Fibroblast of lung (primary cell): ENCODE measurements around the gene APBA1. TPM values are rescaled to one million over a fixed set of nuclear protein-coding genes. Genes with fewer than 3 reads are reported as not detected.

ENCODE experiments used
- DNase-seq, 2 donors: peaks; one replicate each; pipeline versions ENCODE4 v3.0.0 to v3.0.0-alpha.2; 2010; ENCODE audit warnings: low read depth in 2 of 2
- H2AFZ ChIP-seq: 2 replicates; pipeline ENCODE4 v1.5.1; 2012; ENCODE audit warnings: low read length, control low read depth, inconsistent platforms
- H3K27ac ChIP-seq: 2 replicates; pipeline ENCODE4 v1.5.1; 2011; ENCODE audit warnings: low read length, control low read depth; ENCODE audit not compliant: insufficient read depth
- H3K27me3 ChIP-seq: 2 replicates; pipeline ENCODE4 v1.5.1; 2011; ENCODE audit warnings: mild to moderate bottlenecking, low read length; ENCODE audit not compliant: control insufficient read depth, insufficient read depth
- H3K36me3 ChIP-seq: 2 replicates; pipeline ENCODE4 v1.5.1; 2011; ENCODE audit warnings: low read length; ENCODE audit not compliant: control insufficient read depth, insufficient read depth
- H3K4me1 ChIP-seq: 2 replicates; pipeline ENCODE4 v1.5.1; 2011; ENCODE audit warnings: low read length; ENCODE audit not compliant: control insufficient read depth, insufficient read depth; ENCODE audit errors: extremely low read depth
- H3K4me2 ChIP-seq: 2 replicates; pipeline ENCODE4 v1.5.1; 2011; ENCODE audit warnings: low read length, control low read depth; ENCODE audit not compliant: insufficient read depth; ENCODE audit errors: extremely low read depth
- H3K4me3 ChIP-seq, 4 experiments: fragments of 200-600 bp in 1 of 4; sonication (generic) in 1 of 4; replicated peaks in 1 of 4; 2 replicates each; pipeline ENCODE4 v1.5.1; 2011 to 2016; ENCODE audit warnings: low read length in 4 of 4, low read depth in 3 of 4, mild to moderate bottlenecking in 3 of 4, control low read depth in 2 of 4, inconsistent platforms in 1 of 4, mixed read lengths in 1 of 4; ENCODE audit not compliant: insufficient read depth in 1 of 4; ENCODE audit errors: control extremely low read depth in 1 of 4
- H3K79me2 ChIP-seq: 2 replicates; pipeline ENCODE4 v1.5.1; 2012; ENCODE audit warnings: mild to moderate bottlenecking, low read length, inconsistent platforms; ENCODE audit not compliant: control insufficient read depth, insufficient read depth
- H3K9ac ChIP-seq: 2 replicates; pipeline ENCODE4 v1.5.1; 2011; ENCODE audit warnings: mild to moderate bottlenecking, low read length, control low read depth; ENCODE audit not compliant: insufficient read depth
- H3K9me3 ChIP-seq: 2 replicates; pipeline ENCODE4 v1.5.1; 2012; ENCODE audit warnings: low read depth, low read length; ENCODE audit not compliant: control insufficient read depth, insufficient read depth
- H4K20me1 ChIP-seq: 2 replicates; pipeline ENCODE4 v1.5.1; 2011; ENCODE audit warnings: low read length; ENCODE audit not compliant: control insufficient read depth, insufficient read depth; ENCODE audit errors: extremely low read depth
- EZH2 ChIP-seq: IDR thresholded peaks from 2 replicates; pipeline ENCODE4 v1.5.1; 2012; ENCODE audit warnings: low read length, control low read depth, mild to moderate bottlenecking; ENCODE audit errors: missing control alignments
- polyA plus RNA-seq, 2 donors: library from polyadenylated mRNA; depleted of rRNA in 1 of 2; stranded (reverse) in 1 of 2; unstranded in 1 of 2; fragments of >200 nt; gene quantifications; 2 replicates each; pipeline ENCODE4 v1.2.1, GENCODE V29; 2011 to 2012; ENCODE audit warnings: missing spikeins in 1 of 2
- total RNA-seq: library from RNA; depleted of rRNA; stranded (reverse); fragments of >200 nt; gene quantifications from 2 replicates; pipeline ENCODE4 v1.2.1, GENCODE V29; 2014
- TF ChIP-seq, protein P1 (sequence below), 2 donors: IDR thresholded peaks in 1 of 2; conservative IDR thresholded peaks in 1 of 2; 1 replicate in 1 of 2; 2 replicates in 1 of 2; pipeline ENCODE4 v1.5.1; 2011 to 2012; ENCODE audit warnings: low read length in 2 of 2, control low read depth in 1 of 2, inconsistent platforms in 1 of 2, low read depth in 1 of 2, mild to moderate bottlenecking in 1 of 2

APBA1 gene
- total and polyA plus RNA-seq, 2 donors (not counting 1 experiment from before 2014, with no cell fraction given) = 5.0 to 8.8 TPM

- Histone ChIP-seq H3K27me3 (no peaks in the 10 kb centered on the region), H3K4me1 (no peaks in the 10 kb centered on the region), H3K27ac (no peak overlapping the region), H3K9ac (no peak overlapping the region), H4K20me1 (no peaks in the 10 kb centered on the region), H3K4me3 (no peak overlapping the region), H3K9me3 (no peaks in the 10 kb centered on the region), H2AFZ (no peak overlapping the region), H3K4me2 (no peak overlapping the region), H3K36me3 (no peaks in the 10 kb centered on the region), H3K79me2 (no peaks in the 10 kb centered on the region)
- DNase-seq = no peak
- no peak for TF ChIP-seq EZH2
- TF ChIP-seq, protein P1, sequence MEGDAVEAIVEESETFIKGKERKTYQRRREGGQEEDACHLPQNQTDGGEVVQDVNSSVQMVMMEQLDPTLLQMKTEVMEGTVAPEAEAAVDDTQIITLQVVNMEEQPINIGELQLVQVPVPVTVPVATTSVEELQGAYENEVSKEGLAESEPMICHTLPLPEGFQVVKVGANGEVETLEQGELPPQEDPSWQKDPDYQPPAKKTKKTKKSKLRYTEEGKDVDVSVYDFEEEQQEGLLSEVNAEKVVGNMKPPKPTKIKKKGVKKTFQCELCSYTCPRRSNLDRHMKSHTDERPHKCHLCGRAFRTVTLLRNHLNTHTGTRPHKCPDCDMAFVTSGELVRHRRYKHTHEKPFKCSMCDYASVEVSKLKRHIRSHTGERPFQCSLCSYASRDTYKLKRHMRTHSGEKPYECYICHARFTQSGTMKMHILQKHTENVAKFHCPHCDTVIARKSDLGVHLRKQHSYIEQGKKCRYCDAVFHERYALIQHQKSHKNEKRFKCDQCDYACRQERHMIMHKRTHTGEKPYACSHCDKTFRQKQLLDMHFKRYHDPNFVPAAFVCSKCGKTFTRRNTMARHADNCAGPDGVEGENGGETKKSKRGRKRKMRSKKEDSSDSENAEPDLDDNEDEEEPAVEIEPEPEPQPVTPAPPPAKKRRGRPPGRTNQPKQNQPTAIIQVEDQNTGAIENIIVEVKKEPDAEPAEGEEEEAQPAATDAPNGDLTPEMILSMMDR (conservative IDR thresholded peaks at IDR 0.05 in 1 of 2, IDR thresholded peaks at IDR 0.05 in 1 of 2; ENCODE audit: low read depth in 1 of 2, low read length in 2 of 2) = no peak
Measured at GRCh38 chr9:69428017-69428785, 244.0 kb downstream of the APBA1 start.

DNA sequence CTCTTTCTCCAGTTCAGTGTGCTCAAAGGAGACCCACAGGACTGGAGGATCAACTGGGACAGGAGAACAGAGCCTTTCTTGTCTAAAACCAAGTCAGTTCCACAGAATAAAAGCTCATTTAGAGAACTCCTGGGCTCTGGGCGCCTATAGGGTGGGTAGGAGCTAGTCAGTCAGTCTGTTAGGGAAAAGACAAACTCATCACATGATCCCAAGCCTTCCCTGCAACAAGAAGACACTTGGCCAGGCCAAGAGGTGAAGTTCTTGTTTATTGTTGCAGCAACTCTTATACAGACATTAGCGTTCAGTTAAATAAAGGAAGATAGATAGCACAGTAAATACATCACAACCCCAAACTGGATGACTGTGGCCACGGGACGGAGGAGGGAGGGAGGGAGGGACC, 244.9 kb downstream of the APBA1 start:
- Histone ChIP-seq H3K27me3 (no peaks in the 10 kb centered on the region), H3K27ac (no peak overlapping the region), H3K79me2 (no peaks in the 10 kb centered on the region), H3K9me3 (no peaks in the 10 kb centered on the region), H3K4me1 (no peaks in the 10 kb centered on the region), H4K20me1 (no peaks in the 10 kb centered on the region), H2AFZ (no peak overlapping the region), H3K9ac (no peak overlapping the region), H3K36me3 (no peaks in the 10 kb centered on the region), H3K4me2 (no peak overlapping the region), H3K4me3 (no peak overlapping the region)
- DNase-seq = no peak
- TF ChIP-seq EZH2 = no peak
- TF ChIP-seq, protein P1 (conservative IDR thresholded peaks at IDR 0.05 in 1 of 2, IDR thresholded peaks at IDR 0.05 in 1 of 2; ENCODE audit: low read depth in 1 of 2, low read length in 2 of 2) = no peak

DNA sequence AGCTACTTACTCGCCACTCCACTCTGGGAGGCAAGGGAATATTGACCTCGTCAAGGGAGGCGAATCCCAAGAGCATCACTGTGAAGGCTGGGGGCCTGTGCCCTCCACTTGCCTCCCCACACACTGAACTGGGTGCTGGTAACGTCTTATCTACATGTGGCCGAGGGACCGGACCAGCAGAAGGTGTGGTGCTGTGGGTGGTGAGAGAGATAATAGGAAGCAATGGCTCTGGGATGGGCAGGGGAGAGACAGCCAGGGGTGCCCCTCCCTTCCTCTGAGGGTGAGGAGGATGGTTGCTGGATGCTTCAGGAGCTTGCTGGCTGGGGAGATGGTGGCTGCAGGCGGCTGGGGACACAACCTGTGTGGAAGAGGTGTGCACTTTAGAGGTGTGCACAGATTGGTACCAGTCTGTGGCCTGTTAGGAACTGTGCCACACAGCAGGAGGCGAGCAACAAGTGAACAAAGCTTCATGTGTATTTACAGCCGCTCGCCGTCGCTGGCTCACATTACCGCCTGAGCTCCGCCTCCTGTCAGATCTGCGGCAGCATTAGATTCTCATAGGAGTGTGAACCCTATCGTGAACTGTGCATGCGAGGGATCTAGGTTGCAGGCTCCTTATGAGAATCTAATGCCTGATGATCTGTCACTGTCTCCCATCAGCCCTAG, 246.9 kb downstream of the APBA1 start:
- Histone ChIP-seq H4K20me1 (no peaks in the 10 kb centered on the region), H3K4me2 (no peak overlapping the region), H3K4me1 (no peaks in the 10 kb centered on the region), H3K27ac (no peak overlapping the region), H3K4me3 (no peak overlapping the region), H3K27me3 (no peaks in the 10 kb centered on the region), H2AFZ (no peak overlapping the region), H3K9me3 (no peaks in the 10 kb centered on the region), H3K9ac (no peak overlapping the region), H3K36me3 (no peaks in the 10 kb centered on the region), H3K79me2 (no peaks in the 10 kb centered on the region)
- TF ChIP-seq, protein P1 (conservative IDR thresholded peaks at IDR 0.05 in 1 of 2, IDR thresholded peaks at IDR 0.05 in 1 of 2; ENCODE audit: low read depth in 1 of 2, low read length in 2 of 2) = no peak
- TF ChIP-seq EZH2 = no peak
- DNase-seq = no peak
